Central memory CD4-positive, alpha-beta T cell (primary cell): ENCODE results near the gene B3GALT5.

Experiments used
- DNase-seq: peaks from one replicate; pipeline ENCODE4 v3.0.0; 2022

B3GALT5 gene

DNA sequence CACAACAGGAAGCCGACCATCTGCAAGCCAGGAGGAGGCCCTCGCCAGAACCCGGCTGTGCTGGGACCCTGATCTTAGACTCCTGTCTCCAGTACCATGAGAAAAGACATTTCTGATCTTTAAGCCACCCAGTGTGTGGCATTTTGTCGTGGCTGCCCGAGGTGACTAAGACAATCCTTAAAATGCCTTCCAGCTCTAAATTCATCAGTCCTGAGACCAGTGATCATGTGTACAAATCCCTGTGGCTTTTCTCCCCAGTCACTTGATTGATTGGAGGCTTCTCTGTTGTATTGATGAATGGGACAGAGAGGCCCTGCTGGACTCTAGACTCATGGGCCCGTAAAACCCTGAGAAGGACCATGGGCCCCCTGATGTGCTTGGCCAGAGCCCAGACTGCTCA is 36.1 kb downstream of the B3GALT5 start:
- DNase-seq = no peak

- DNase-seq = no peak
Measured at GRCh38 chr21:39649526-39649925, 36.8 kb downstream of the B3GALT5 start.

DNA sequence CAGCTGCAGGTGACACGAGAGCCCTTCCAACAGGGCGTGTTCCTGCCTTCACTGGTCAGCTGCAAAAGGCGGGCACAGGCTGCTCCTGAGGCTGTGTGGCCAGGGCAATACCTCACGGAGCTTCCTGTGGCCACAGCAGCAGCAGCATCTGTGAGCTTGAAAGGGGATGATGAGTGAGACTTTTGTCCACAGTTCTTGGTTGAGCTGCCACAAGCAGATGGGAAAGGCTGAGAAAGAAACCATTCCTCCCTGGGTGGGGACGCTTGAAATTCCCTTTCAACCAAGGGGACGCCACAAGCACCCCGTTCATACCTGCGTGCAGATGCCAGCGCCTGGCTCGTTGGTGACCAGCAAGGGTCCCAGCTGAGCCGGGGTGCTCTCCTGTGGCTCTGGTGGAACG is 37.6 kb downstream of the B3GALT5 start:
- DNase-seq = no peak

DNA sequence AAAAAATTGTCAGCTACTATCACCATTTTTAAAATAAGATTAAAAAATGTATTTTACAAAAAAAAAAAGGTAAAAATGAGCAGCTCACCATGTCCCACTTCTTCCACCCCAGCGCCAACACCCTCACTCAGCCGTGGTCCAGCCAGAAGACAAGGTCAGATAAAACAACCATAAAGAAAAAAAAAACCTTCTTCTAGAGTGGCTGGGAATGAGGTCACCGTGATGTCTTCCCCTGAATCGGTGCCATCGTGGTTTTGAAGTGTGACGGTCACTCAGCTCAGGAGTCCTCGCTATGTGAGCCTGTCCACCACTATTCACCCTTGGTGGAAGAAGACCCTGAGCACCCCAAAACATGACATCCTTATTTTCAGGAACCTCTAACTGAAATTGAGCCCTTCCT is 38.1 kb downstream of the B3GALT5 start:
- no peak for DNase-seq

DNA sequence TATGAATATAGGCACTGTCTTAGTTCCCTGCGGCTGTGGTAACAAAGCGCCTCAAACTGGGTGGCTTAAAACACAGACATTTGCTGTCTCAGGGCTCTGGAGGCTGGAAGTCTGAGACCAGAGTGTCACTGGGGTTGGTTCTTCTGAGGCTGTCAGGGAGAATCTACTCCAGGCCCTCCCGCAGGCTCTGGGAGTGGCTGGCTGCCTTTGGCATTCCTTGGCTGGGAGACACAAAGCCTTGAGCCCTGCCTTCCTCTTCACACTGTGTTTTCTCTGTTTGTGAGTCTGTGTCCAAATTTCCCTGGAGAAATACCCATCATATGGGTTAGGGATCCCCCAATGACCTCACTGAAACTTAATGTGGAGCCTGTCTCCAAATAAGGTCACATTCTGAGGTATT is 38.5 kb downstream of the B3GALT5 start:
- no peak for DNase-seq

DNA sequence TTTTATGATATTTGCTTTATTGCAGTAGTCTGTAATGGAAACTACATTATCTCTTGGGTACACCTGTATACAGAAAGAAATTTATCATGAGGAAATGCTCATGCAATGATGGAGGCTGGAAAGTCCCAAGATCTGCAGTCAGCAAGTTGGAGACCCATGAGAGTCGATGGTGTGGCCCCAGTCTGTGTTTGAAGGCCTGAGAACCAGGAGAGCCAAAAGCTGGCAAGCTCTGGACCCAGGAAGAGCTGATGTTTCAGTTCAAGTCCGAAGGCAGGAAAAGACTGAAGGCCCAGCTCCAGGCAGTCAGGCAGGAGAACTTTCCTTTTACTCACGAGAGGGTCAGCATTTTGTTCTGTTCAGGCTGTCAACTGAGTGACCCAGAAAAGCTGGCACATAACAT is 42.2 kb downstream of the B3GALT5 start:
- DNase-seq = no peak

- no peak for DNase-seq
Measured at GRCh38 chr21:39655589-39655988, 42.8 kb downstream of the B3GALT5 start.

DNA sequence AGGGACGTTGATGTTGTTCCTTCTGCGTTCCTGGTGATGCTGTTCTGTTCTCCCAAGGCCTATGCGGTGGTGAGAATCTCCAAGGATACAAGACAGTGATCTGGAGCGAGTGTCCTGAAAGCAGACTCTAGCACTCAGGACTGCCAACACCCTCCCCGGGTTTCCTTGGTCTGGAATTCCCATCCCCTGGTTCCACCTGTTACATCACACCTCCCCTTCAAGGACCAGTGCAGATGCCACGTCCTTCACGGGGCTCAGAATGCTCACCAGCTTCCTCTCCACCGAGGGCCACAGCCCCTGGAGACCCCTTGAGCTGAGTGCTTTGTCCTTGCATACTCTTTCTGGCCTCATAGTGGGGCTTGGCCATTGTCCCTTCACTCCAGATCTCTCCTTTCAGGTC is 43.5 kb downstream of the B3GALT5 start:
- DNase-seq = no peak

- no peak for DNase-seq
Measured at GRCh38 chr21:39657091-39657689, 44.5 kb downstream of the B3GALT5 start.

GRCh38 chr21:39658066-39658465 is 45.3 kb downstream of the B3GALT5 start:
- DNase-seq = no peak

DNA sequence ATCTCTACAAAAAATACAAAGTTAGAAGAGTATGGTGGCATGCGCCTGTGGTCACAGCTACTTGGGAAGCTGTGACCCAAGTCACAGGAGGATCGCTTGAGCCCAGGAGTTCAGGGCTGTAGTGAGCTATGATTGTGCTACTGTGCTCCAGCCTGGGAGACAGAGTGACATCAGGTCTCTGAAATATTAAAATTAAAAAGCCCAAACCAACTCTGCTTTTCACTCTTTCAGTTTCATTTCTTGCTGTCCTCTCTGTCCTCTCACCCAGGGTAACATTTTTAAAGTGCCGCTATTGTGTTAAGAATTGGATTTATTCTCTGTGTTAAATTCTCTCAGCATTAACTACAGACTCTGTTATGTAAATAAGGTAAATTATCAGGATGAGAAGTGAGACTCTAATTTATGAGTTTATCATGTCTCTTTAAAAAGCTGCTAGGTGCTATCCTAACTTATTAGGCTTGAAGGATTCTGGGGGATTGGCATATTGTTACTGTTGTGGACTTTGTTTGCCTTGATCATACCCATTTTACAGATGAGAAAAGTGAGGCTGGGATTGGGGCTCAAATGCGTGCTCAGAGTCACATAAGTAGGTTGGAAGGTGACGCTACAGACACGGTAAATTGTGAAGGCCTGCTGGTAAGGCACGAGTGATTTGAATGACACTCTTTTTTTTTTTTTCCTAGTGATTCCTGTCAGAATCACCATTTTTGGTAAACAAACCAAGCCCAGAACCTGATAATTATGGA is 46.5 kb downstream of the B3GALT5 start:
- no peak for DNase-seq

DNA sequence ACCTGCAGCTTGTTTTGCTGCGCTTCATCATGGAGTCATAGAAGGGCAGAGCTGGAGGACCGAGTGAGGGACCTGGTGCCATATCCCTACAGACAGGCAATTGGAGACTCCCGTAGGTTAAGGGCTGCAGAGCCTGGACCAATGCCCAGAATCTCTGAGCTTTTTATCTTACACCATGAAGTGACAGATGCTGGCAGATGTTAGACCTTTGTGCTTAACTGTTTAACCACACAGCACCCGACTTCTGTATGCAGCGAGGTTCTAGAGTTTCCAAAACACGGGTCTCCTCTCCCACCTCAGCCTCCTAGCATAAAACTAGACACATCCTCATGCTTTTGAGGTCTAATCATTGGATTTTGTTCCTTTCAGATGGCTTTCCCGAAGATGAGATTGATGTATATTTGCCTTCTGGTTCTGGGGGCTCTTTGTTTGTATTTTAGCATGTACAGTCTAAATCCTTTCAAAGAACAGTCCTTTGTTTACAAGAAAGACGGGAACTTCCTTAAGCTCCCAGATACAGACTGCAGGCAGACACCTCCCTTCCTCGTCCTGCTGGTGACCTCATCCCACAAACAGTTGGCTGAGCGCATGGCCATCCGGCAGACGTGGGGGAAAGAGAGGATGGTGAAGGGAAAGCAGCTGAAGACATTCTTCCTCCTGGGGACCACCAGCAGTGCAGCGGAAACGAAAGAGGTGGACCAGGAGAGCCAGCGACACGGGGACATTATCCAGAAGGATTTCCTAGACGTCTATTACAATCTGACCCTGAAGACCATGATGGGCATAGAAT is 47.6 kb downstream of the B3GALT5 start:
- no peak for DNase-seq

GRCh38 chr21:39661121-39661520 is 48.4 kb downstream of the B3GALT5 start:
- DNase-seq = no peak

DNA sequence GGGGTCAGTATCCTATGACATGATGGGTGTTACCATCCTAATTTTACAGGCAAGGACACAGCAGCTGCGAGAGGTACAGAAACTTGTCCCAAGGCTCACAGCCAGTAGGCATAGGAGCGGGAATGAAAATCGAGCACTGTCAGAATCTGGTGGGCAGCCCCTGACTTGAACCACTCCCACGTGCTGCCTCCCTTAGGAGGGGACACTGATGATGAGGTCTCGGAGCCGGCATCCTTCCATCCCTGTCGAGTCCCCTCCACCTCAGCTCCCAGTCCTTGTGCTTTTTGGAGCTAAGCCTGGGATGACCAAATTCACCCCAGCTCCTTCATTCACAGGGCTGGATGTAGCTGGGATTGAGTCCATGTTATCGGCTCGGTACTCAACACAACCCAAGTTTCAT is 49.0 kb downstream of the B3GALT5 start:
- no peak for DNase-seq

DNA sequence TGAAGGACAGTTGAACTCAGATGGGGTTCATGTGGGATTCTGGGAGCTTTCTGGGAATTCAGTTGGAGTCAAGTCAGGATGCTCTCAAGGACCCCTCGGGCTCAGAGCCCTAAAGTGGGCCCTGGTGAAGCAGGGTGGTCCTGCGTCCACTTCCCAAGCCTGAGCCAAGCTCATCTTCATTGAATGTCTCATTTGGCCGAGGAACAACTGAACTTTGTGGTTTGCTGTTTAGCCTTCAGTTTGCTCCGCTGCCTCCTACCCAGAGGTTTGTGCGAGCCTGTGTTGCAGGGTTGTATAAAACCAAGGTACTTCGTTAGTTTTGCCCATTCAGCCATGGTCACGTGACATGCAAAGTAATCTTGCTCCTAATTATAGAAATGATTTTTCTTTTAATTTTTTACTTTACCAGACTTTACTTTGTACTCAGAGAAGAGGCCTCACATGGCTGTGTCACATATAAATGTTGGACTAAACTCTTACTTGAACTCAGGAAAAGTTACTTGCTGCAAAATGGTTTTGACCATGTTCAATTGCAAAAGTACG is 49.7 kb downstream of the B3GALT5 start:
- DNase-seq = no peak

GRCh38 chr21:39663066-39663465 is 50.3 kb downstream of the B3GALT5 start:
- no peak for DNase-seq

GRCh38 chr21:39663742-39664492 is 51.2 kb downstream of the B3GALT5 start:
- DNase-seq = no peak

DNA sequence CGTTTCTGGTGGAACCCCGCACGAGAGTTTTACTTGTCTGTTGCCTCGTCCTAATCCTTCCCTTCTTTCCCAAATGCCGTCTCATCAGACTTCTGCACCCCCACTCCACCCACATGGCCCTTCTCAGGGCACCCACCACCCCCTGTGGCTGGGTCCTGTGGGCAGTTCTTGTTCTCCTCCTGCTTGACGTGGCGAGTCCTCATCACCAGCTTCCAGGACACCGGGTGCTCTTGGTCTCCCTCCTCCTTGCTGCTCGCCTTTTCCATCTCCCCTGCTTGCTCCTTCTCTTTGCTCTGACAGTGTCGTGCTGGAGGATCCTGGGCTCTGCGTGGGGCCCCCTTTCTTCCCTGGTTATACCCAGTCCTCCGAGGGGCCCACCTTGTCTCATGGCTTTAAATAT is 51.8 kb downstream of the B3GALT5 start:
- DNase-seq = no peak

DNA sequence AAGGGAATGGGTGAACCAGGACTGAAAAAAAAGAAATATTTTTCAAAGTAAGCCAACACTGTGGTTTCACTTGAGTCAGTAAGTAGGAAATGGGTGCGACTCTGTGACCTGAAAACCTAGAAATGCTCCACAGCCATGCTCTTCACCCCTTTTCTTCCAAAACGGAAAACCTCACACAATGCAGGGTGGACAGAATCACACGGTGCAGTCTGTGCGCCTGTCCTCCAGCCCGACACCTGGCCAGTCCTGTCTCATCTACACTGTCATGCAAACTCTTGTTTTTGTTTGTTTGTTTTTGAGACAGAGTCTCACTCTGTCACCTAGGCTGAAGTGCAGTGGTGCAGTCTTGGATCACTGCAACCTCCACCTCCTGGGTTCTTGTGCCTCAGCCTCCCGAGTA is 53.3 kb downstream of the B3GALT5 start:
- no peak for DNase-seq

DNA sequence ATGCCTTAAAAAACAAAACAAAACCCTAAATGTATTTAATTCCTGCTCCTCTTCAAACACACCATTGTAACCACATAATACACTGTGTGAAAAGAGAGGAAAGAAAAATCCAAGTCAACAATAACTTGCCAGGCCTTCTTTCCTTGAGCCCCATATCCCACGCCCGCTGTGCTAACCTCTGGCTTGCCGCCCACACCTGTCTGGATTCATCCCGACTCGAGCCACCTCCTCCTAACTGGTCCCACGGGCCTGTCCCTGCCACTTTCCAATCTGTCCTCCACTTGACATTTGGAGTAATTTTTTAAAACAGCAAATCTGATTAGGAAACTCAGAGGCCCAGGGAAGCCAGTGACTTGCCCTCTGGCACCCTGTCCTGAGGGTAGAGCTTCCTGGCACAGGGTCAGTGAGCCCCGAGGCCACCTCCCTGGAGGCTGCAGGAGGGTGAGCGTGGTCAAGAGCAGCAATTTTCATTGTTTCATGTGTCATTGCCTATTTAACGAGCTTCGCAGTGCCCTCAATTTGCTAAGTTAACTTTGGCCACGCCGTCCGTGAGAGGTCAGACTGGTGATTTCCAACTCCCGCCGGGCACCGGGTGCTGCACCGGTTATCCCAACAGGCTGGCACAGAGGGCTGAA is 54.1 kb downstream of the B3GALT5 start:
- DNase-seq = no peak

- DNase-seq = no peak
Measured at GRCh38 chr21:39667353-39667891, 54.7 kb downstream of the B3GALT5 start.

GRCh38 chr21:39668369-39668768 is 55.6 kb downstream of the B3GALT5 start:
- DNase-seq = no peak
